Activated T-cell treated with anti-CD3 and anti-CD28 coated beads for 4 hours (primary cell): ENCODE measurements around the gene VPS16.
"Not testable (repeated sequence)": the region's sequence is repeated elsewhere in the genome, so short reads cannot be mapped to it uniquely, and the experiment has no call there.

ENCODE experiments used
- DNase-seq: peaks from one replicate; pipeline ENCODE4 v3.0.0-alpha.2; 2020

Gene VPS16

GRCh38 chr20:2807929-2808328, 32.6 kb upstream of the VPS16 start:
- not testable (repeated sequence) for DNase-seq

GRCh38 chr20:2809690-2810089, 30.9 kb upstream of the VPS16 start:
- no peak for DNase-seq

GRCh38 chr20:2812189-2812588, 28.4 kb upstream of the VPS16 start:
- DNase-seq, result no peak

DNA sequence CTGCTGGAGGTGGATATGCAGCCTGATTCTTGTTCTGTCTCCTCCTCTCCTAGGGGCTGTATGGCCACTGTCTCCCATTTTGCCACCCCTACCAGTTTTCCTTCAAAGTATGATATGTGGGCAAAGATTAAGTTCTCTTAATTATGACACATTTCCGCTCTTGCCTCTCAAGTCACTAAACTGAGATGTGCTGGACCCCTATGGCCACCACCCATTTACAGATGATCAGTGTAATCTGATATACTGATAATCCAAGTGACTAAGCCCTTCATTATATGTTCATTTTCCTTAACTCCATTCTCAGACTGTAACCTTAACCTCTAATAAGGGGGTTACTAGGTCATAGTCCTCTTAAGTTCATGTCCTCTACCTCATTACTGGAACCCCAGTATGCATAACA, 26.5 kb upstream of the VPS16 start:
- DNase-seq, result no peak

GRCh38 chr20:2814587-2815051, 25.9 kb upstream of the VPS16 start, which contains the start of gene C20orf141:
Gene C20orf141 (plus strand): TSS chr20:2814987. CDS start chr20:2815185, 198 bp downstream.
- no peak for DNase-seq

- DNase-seq, result no peak
Observed at GRCh38 chr20:2815242-2815900, 25.2 kb upstream of the VPS16 start.

- no peak for DNase-seq
Observed at GRCh38 chr20:2816030-2816582, 24.4 kb upstream of the VPS16 start, which contains the start of gene TMEM239. Gene TMEM239 (plus strand): TSS chr20:2816364. CDS start chr20:2816555, 191 bp downstream.

- no peak for DNase-seq
Observed at GRCh38 chr20:2816583-2817340, 23.8 kb upstream of the VPS16 start.

DNA sequence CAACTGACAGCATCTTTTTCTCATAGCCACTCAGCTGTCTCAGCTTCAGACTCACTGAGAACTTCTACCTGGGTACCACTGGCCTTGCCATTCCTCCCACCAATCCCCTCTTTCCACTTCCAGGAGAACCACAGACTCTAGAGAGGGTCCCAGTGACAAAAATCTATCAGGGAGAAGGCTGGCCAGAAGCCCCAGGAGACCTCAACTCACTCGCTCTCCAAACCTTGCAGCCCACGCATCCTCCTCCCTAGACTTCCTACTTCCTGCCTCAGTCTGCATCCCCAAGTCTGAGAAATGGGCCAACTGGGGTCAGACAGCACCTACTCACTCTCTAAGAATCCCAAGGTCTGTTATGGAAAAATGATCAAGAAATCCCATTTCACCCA, 23.2 kb upstream of the VPS16 start:
- DNase-seq, result no peak

DNA sequence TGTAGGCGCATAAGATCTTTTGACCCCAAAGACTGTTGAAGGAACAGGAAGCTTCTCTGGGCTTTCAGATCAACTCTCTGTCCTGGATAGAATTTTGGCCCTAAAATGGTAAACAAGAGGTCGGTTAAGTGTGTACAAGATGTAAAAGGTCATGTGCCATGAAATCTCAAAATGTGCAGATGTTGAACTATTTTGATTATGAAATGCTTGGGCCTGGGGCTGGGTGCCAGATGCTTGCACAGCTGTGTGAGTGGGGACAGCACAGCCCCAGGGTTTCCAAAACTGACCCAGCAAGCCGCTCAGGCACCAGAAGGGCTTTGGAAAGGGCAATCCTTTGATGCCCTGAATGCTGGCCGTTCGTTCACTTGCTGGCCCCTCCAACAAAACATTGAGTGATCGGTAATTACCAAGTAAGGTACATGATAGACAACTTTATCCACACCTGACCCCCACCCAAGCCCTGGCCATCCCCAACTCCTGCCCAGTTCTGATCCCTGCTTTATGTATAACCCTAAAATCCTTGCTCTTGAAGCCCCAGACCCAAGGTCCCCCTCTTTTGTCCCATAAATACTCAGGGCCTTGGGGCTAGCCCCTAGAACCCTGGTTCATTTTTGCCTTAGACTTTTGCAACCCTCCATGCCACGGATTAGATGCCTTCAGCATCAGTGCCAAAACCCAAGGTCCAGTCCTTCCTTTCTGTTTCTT, 22.5 kb upstream of the VPS16 start:
- no peak for DNase-seq

- DNase-seq, result no peak
Observed at GRCh38 chr20:2820084-2820895, 20.3 kb upstream of the VPS16 start.

DNA sequence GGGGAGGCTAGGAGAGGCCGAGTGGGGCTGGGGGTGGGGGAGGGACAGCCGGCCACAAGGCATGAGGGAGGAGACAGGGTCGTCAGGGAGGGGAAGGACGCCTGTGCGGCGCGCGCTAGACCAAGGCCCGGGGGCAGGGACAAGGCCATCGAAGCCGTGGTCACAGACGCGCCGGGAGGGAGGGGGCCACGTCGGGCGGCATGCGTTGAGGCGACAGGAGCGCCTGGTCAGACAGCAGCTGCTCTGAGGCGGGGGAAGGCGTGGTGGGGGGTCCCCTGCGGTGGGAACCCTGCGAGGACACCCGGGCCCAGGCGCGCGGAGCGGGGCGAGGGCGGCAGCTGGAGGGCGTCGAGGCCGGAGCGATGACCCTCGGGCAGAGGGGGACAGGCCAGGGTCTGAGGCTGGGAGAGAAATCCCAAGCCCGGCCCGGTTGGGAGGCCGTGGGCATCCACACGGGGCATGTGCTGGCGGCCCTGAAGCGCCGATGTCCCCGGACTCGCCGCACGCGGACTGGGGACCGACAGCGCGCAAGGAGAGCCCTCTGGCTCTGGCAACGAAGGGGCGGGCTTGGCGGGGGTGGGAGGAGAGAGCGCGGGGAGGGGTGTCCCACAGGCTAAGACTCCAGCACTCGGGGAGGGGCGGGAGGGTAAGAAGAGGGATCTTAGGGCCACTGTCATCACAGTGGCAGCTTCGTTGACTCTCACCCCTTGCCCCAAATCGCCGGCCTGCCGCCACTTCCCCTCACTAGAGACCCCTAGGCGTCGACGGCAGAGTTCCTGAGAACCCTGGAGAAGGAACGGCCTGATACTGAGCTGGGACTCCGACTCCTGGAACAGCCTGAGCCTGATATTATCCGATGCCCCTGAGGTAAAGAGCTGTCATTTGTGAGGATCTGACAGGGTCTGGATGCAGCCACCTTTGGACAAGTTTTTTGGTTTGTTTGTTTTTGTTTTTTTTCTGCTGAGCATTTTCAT, 19.4 kb upstream of the VPS16 start:
- no peak for DNase-seq

GRCh38 chr20:2822073-2822472, 18.5 kb upstream of the VPS16 start:
- DNase-seq, result no peak

DNA sequence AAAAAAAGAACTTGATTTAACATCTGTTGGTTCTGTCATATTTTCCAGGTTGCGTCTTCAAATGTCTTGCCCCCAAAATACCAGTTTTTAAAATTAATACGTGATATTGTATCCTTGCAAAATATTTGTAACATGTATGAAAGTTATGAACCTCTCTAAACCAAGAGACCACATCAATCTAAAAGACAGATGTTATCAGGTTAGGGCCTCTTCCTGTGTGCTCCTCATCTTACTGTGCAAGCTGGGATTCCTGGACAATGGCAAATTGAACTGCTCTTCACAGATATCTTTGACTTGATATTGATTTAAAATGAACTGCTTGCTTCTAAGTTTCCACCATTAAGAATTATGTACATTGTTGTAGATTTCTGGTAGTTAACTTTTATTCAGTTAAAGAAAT, 14.8 kb upstream of the VPS16 start:
- no peak for DNase-seq

GRCh38 chr20:2826655-2827054, 13.9 kb upstream of the VPS16 start:
- no peak for DNase-seq

GRCh38 chr20:2829376-2829775, 11.2 kb upstream of the VPS16 start:
- no peak for DNase-seq

DNA sequence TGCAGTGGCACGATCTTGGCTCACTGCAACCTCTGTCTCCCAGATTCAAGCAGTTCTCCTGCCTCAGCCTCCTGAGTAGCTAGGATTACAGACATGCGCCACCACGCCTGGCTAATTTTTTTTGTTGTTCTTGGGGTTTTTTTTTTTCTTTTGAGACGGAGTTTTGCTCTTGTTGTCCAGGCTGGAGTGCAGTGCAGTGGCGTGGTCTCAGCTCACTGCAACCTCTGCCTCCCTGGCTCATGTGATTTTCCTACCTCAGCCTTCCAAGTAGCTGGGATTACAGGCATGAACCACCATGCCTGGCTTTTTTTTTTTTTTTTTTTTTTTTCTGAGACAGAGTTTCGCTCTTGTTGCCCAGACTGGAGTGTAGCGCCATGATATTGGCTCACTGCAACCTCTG, 9.3 kb upstream of the VPS16 start:
- DNase-seq, result not testable (repeated sequence)

DNA sequence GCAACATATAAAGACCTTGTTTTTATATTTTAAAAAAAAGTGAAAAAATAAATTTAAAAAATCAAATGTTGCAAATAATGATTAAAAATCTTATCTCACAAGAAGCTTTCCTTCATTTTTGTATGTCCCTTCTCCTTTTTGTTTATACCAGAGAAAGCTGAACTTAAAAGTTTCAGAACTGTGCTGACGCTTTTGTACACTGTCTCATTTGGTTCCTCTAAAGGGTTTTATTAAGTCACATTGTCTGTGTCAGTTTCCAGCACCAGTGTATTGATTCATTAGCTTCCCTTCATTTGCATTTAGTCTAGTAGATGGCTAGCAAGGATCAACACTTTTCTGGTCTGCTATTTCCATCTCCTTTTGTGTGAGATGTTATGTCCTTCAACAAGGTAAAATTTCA, 6.8 kb upstream of the VPS16 start:
- no peak for DNase-seq

GRCh38 chr20:2834401-2835110, 6.0 kb upstream of the VPS16 start:
- DNase-seq, result no peak

DNA sequence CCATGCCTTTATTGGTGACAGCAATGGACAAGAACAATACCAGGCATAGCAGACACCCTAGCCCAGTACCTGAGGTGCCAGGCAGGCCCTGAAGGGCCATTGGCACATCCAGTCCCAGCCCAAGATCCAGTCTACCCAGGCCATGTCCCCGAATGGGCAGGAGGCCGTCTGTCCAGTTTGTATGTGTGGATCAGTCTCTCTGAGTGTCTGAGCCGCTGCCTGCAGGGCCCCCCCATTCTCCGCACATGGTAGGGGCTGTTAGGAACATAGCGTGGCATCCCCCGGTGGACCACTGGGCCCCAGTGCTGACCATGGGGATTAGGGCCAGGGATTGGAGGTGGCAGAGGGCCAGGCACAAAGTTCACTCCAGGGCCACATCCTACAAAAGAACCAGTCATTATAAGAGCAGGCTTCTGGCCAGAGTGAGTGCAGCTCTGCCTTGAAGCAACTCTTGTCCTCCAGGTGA, 5.2 kb upstream of the VPS16 start:
- no peak for DNase-seq
